Peyer's patch (tissue), 4 donors: ENCODE data around the gene CDHR1. TPM values are rescaled to one million over a fixed set of nuclear protein-coding genes. Genes with fewer than 3 reads are reported as not detected.
"Not testable (repeated sequence)": the region's sequence is repeated elsewhere in the genome, so short reads cannot be mapped to it uniquely, and the experiment has no call there.

Source experiments
- DNase-seq, 3 donors: peaks; one replicate each; pipeline ENCODE4 v3.0.0-alpha.2; 2017 to 2019
- H3K27ac ChIP-seq, 4 donors: fragments of 200-600 bp; sonication (generic); one replicate each; pipeline ENCODE4 v1.5.1; 2016 to 2019
- H3K27me3 ChIP-seq, 2 donors: fragments of 200-600 bp; sonication (generic); one replicate each; pipeline ENCODE4 v1.5.1; 2019
- H3K36me3 ChIP-seq, 3 donors: fragments of 200-600 bp; sonication (generic); one replicate each; pipeline ENCODE4 v1.5.1; 2016 to 2019
- H3K4me1 ChIP-seq, 4 donors: fragments of 200-600 bp; sonication (generic); one replicate each; pipeline ENCODE4 v1.5.1; 2016 to 2019
- H3K4me3 ChIP-seq, 4 donors: fragments of 200-600 bp; sonication (generic); 1 replicate in 3 of 4; 2 replicates in 1 of 4; pipeline ENCODE4 v1.5.1; 2016 to 2019; ENCODE audit warnings: mild to moderate bottlenecking in 1 of 4
- H3K9me3 ChIP-seq, 4 donors: fragments of 200-600 bp; sonication (generic); one replicate each; pipeline ENCODE4 v1.5.1; 2016 to 2019; ENCODE audit warnings: mild to moderate bottlenecking in 1 of 4
- CTCF ChIP-seq, 6 experiments: fragments of 450-650 bp in 4 of 6; fragments of 200-600 bp in 2 of 6; sonication (generic) in 1 of 6; IDR thresholded peaks; one replicate each; pipeline ENCODE4 v1.5.1; 2017 to 2019; ENCODE audit warnings: antibody characterized with exemption in 6 of 6, mild to moderate bottlenecking in 3 of 6, moderate library complexity in 1 of 6
- POLR2A ChIP-seq, 2 donors: fragments of 450-650 bp; IDR thresholded peaks; one replicate each; pipeline ENCODE4 v1.5.1; 2017; ENCODE audit warnings: antibody characterized with exemption in 2 of 2, mild to moderate bottlenecking in 2 of 2, moderate library complexity in 2 of 2
- total RNA-seq, 4 donors: library from RNA; depleted of rRNA; stranded (reverse); fragments of >200 nt; gene quantifications; one replicate each; pipeline ENCODE4 v1.1.0, GENCODE V29; 2016

Gene CDHR1
- total RNA-seq, 4 donors from 2014 or later = 22.6 to 87.0 (median 59.9) TPM

GRCh38 chr10:84176836-84177474 lies 17.4 kb upstream of the CDHR1 start:
- no peak for DNase-seq
- TF ChIP-seq CTCF (IDR thresholded peaks at IDR 0.05) = no peak
- TF ChIP-seq POLR2A (IDR thresholded peaks at IDR 0.05) = no peak
- Histone ChIP-seq H3K9me3 (no peaks in the 10 kb centered on the region), H3K27me3 (no peaks in the 10 kb centered on the region), H3K27ac (peak overlapping the region in 1 of 4 donors; percentile 38), H3K4me3 (no peak overlapping the region), H3K4me1 (peaks cover 0 to 13% (median 9%) of the 10 kb centered on the region in 4 donors), H3K36me3 (peaks cover 0 to 3% (median 0%) of the 10 kb centered on the region in 3 donors)

- no peaks in the 10 kb centered on the region for H3K27me3 ChIP-seq
- DNase-seq = peak in 2 of 3 donors; percentile 54 to 64
- H3K27ac ChIP-seq = peak overlapping the region in 1 of 4 donors; percentile 38
- peaks cover 0 to 3% (median 0%) of the 10 kb centered on the region in 3 donors for H3K36me3 ChIP-seq
- TF ChIP-seq POLR2A (IDR thresholded peaks at IDR 0.05) (no peak), CTCF (IDR thresholded peaks at IDR 0.05) (no peak)
- H3K4me1 ChIP-seq = peaks cover 0 to 13% (median 7%) of the 10 kb centered on the region in 4 donors
- no peak overlapping the region for H3K4me3 ChIP-seq
- H3K9me3 ChIP-seq = no peaks in the 10 kb centered on the region
Measured at GRCh38 chr10:84177541-84178141, 16.7 kb upstream of the CDHR1 start.

GRCh38 chr10:84178160-84178609 lies 16.2 kb upstream of the CDHR1 start:
- DNase-seq = no peak
- no peak overlapping the region for H3K4me3 ChIP-seq
- H3K36me3 ChIP-seq = peaks cover 0 to 3% (median 0%) of the 10 kb centered on the region in 3 donors
- no peaks in the 10 kb centered on the region for H3K27me3 ChIP-seq
- no peak for TF ChIP-seq POLR2A (IDR thresholded peaks at IDR 0.05)
- TF ChIP-seq CTCF (IDR thresholded peaks at IDR 0.05) = no peak
- no peaks in the 10 kb centered on the region for H3K9me3 ChIP-seq
- peaks cover 0 to 13% (median 6%) of the 10 kb centered on the region in 4 donors for H3K4me1 ChIP-seq
- no peak overlapping the region for H3K27ac ChIP-seq

- DNase-seq = peak; percentile 30 to 70 (median 63)
- Histone ChIP-seq H3K36me3 (peaks cover 0 to 3% (median 0%) of the 10 kb centered on the region in 3 donors), H3K27me3 (no peaks in the 10 kb centered on the region), H3K4me3 (no peak overlapping the region), H3K9me3 (no peaks in the 10 kb centered on the region), H3K27ac (peak overlapping the region in 1 of 4 donors; percentile 25), H3K4me1 (peaks cover 0 to 13% (median 7%) of the 10 kb centered on the region in 4 donors)
- TF ChIP-seq CTCF (IDR thresholded peaks at IDR 0.05) (no peak), POLR2A (IDR thresholded peaks at IDR 0.05) (no peak)
Measured at GRCh38 chr10:84179059-84179710, 15.2 kb upstream of the CDHR1 start.

GRCh38 chr10:84180386-84180785 lies 14.0 kb upstream of the CDHR1 start:
- not testable (repeated sequence) for H3K9me3 ChIP-seq, H3K27ac ChIP-seq, H3K36me3 ChIP-seq, H3K4me3 ChIP-seq, H3K27me3 ChIP-seq
- H3K4me1 ChIP-seq = peaks cover 0 to 13% (median 10%) of the 10 kb centered on the region in 4 donors
- DNase-seq = peak in 1 of 3 donors; percentile 21

GRCh38 chr10:84181631-84182030 lies 12.7 kb upstream of the CDHR1 start:
- no peaks in the 10 kb centered on the region for H3K27me3 ChIP-seq
- H3K27ac ChIP-seq = no peak overlapping the region
- H3K9me3 ChIP-seq = no peaks in the 10 kb centered on the region
- H3K36me3 ChIP-seq = peaks cover 0 to 3% (median 0%) of the 10 kb centered on the region in 3 donors
- TF ChIP-seq CTCF (IDR thresholded peaks at IDR 0.05) (no peak), POLR2A (IDR thresholded peaks at IDR 0.05) (no peak)
- no peak overlapping the region for H3K4me3 ChIP-seq
- no peak for DNase-seq
- peaks cover 0 to 13% (median 10%) of the 10 kb centered on the region in 4 donors for H3K4me1 ChIP-seq
